Body of pancreas (tissue), 4 donors: Measurements from ENCODE around the gene SDCBP2.

Experiments
- POLR2A ChIP-seq, 3 donors: fragments of 450-650 bp; IDR thresholded peaks; one replicate each; pipeline ENCODE4 v1.6.1; 2016; ENCODE audit warnings: antibody characterized with exemption in 3 of 3, mild to moderate bottlenecking in 2 of 3
- TF ChIP-seq, protein P1 (sequence below), 7 experiments: fragments of 450-650 bp in 4 of 7; fragments of 200-600 bp in 3 of 7; sonication (generic) in 3 of 7; IDR thresholded peaks; one replicate each; pipeline ENCODE4 v1.5.1; 2016 to 2019; ENCODE audit warnings: antibody characterized with exemption in 7 of 7

DNA sequence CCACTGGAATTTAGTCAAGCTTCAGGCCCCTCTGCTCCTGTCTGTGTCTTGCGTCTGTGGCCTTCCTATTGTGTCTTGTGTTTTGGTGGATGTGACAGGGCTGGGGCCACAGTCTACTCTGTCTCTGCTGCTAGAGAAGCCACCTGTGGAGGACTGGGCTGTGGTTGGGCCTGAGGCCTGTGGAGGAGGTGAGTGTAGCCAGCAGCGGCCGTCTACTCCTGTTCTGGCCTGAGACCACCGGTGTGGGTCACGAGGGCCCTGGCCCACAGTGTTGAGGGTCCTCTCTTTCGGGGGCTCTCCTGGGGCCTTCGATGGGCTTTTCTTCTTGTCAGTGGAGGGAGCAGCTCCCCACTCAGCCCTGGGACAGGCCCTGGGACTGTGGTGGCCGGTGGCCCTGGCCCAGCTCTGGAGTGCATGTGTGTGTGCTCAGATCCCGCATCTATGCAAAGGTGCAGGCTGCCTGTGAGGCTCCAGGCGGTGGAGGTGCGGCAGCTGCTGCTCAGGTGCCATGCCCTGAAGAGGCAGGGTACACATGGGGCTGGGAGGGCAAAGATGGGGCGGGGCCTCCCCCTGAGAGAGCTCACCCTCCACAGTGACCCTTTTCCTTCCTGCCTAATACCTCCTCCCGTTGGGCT, 20.8 kb downstream of the SDCBP2 start:
- TF ChIP-seq, protein P1, sequence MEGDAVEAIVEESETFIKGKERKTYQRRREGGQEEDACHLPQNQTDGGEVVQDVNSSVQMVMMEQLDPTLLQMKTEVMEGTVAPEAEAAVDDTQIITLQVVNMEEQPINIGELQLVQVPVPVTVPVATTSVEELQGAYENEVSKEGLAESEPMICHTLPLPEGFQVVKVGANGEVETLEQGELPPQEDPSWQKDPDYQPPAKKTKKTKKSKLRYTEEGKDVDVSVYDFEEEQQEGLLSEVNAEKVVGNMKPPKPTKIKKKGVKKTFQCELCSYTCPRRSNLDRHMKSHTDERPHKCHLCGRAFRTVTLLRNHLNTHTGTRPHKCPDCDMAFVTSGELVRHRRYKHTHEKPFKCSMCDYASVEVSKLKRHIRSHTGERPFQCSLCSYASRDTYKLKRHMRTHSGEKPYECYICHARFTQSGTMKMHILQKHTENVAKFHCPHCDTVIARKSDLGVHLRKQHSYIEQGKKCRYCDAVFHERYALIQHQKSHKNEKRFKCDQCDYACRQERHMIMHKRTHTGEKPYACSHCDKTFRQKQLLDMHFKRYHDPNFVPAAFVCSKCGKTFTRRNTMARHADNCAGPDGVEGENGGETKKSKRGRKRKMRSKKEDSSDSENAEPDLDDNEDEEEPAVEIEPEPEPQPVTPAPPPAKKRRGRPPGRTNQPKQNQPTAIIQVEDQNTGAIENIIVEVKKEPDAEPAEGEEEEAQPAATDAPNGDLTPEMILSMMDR (IDR thresholded peaks at IDR 0.05) = no peak
- TF ChIP-seq POLR2A (IDR thresholded peaks at IDR 0.05) = no peak
